ENCODE results near the gene ABCC9. TPM values are rescaled to one million over a fixed set of nuclear protein-coding genes. Genes with fewer than 3 reads are reported as not detected.
"Not testable (repeated sequence)": the region's sequence is repeated elsewhere in the genome, so short reads cannot be mapped to it uniquely, and the experiment has no call there.

ABCC9 gene
- total RNA-seq, 1 experiment from 2014 or later: not detected

- H3K4me1 ChIP-seq (ENCODE audit: low read length): no peaks in the 10 kb centered on the region
- no peak overlapping the region for H3K9ac ChIP-seq (ENCODE audit: low read length)
- no peaks in the 10 kb centered on the region for H3K36me3 ChIP-seq (ENCODE audit: insufficient read depth, low read length)
- no peak overlapping the region for H3K27ac ChIP-seq (ENCODE audit: low read length)
- DNase-seq: no peak
- no peak overlapping the region for H3K4me3 ChIP-seq (ENCODE audit: low read length)
- H3K9me3 ChIP-seq (ENCODE audit: low read length): no peaks in the 10 kb centered on the region
- no peaks in the 10 kb centered on the region for H3K27me3 ChIP-seq (ENCODE audit: low read length)
- no peaks in the 10 kb centered on the region for H3K79me2 ChIP-seq (ENCODE audit: low read length)
- H4K20me1 ChIP-seq (ENCODE audit: insufficient read depth, low read depth, low read length): no peaks in the 10 kb centered on the region
- no peak overlapping the region for H3K4me2 ChIP-seq (ENCODE audit: low read depth, low read length, poor library complexity, severe bottlenecking)
- no peak overlapping the region for H2AFZ ChIP-seq (ENCODE audit: low read length)
- no peaks in the 10 kb centered on the region for H3K9me2 ChIP-seq (replicated peaks; ENCODE audit: insufficient read depth, low read length)
These were observed 34.2 kb downstream of the ABCC9 start for GRCh38 chr12:21906919-21907493.

DNA sequence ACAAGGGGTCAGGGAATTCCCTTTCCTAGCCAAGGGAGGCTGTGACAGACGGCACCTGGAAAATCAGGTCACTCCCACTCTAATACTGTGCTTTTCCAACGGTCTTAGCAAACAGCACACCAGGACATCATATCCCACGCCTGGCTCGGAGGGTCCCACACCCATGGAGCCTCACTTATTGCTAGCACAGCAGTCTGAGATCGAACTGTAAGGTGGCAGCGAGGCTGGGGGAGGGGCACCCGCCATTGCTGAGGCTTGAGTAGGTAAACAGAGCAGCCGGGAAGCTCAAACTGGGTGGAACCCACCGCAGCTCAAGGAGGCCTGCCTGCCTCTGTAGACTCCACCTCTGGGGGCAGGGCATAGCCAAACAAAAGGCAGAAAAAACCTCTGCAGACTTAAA is 41.7 kb downstream of the ABCC9 start:
- not testable (repeated sequence) for H3K27me3 ChIP-seq (ENCODE audit: low read length); H3K4me2 ChIP-seq (ENCODE audit: low read depth, low read length, poor library complexity, severe bottlenecking); H3K9me3 ChIP-seq (ENCODE audit: low read length); H4K20me1 ChIP-seq (ENCODE audit: insufficient read depth, low read depth, low read length); H3K9ac ChIP-seq (ENCODE audit: low read length); H3K4me3 ChIP-seq (ENCODE audit: low read length); H3K4me1 ChIP-seq (ENCODE audit: low read length); H3K79me2 ChIP-seq (ENCODE audit: low read length); DNase-seq; H3K36me3 ChIP-seq (ENCODE audit: insufficient read depth, low read length); H2AFZ ChIP-seq (ENCODE audit: low read length); H3K9me2 ChIP-seq (replicated peaks; ENCODE audit: insufficient read depth, low read length); H3K27ac ChIP-seq (ENCODE audit: low read length)

DNA sequence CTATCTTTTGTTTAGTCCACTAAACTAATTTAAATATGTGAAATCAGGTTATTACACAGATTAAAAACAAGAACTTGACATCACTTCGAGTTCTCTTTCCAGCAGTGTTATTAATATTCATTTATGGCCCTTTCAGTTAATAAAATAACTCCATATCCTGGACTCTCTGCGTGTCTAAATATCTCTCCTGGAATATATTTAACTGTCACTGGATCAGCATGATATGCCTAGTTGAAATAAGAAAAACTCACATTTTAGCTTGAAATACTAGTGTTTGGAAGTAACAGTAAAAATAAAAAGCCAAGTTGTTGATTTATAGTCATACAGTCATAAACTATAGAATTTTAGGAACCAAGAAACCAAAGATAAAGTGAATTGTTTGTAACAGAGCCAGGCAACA is 45.6 kb downstream of the ABCC9 start:
- H3K36me3 ChIP-seq (ENCODE audit: insufficient read depth, low read length): no peaks in the 10 kb centered on the region
- no peak overlapping the region for H2AFZ ChIP-seq (ENCODE audit: low read length)
- H3K27me3 ChIP-seq (ENCODE audit: low read length): no peaks in the 10 kb centered on the region
- DNase-seq: no peak
- H4K20me1 ChIP-seq (ENCODE audit: insufficient read depth, low read depth, low read length): no peaks in the 10 kb centered on the region
- no peaks in the 10 kb centered on the region for H3K4me1 ChIP-seq (ENCODE audit: low read length)
- H3K4me2 ChIP-seq (ENCODE audit: low read depth, low read length, poor library complexity, severe bottlenecking): no peak overlapping the region
- H3K79me2 ChIP-seq (ENCODE audit: low read length): no peaks in the 10 kb centered on the region
- H3K4me3 ChIP-seq (ENCODE audit: low read length): no peak overlapping the region
- no peaks in the 10 kb centered on the region for H3K9me3 ChIP-seq (ENCODE audit: low read length)
- no peak overlapping the region for H3K27ac ChIP-seq (ENCODE audit: low read length)
- H3K9ac ChIP-seq (ENCODE audit: low read length): no peak overlapping the region
- no peaks in the 10 kb centered on the region for H3K9me2 ChIP-seq (replicated peaks; ENCODE audit: insufficient read depth, low read length)

GRCh38 chr12:21894792-21895595 is 46.2 kb downstream of the ABCC9 start:
- Histone ChIP-seq H3K4me1 (ENCODE audit: low read length) (no peaks in the 10 kb centered on the region), H3K4me2 (ENCODE audit: low read depth, low read length, poor library complexity, severe bottlenecking) (no peak overlapping the region), H3K36me3 (ENCODE audit: insufficient read depth, low read length) (no peaks in the 10 kb centered on the region), H2AFZ (ENCODE audit: low read length) (no peak overlapping the region), H3K9me2 (replicated peaks; ENCODE audit: insufficient read depth, low read length) (no peaks in the 10 kb centered on the region), H3K9me3 (ENCODE audit: low read length) (no peaks in the 10 kb centered on the region), H3K4me3 (ENCODE audit: low read length) (no peak overlapping the region), H3K27me3 (ENCODE audit: low read length) (no peaks in the 10 kb centered on the region), H3K79me2 (ENCODE audit: low read length) (no peaks in the 10 kb centered on the region), H4K20me1 (ENCODE audit: insufficient read depth, low read depth, low read length) (no peaks in the 10 kb centered on the region), H3K9ac (ENCODE audit: low read length) (no peak overlapping the region), H3K27ac (ENCODE audit: low read length) (no peak overlapping the region)
- DNase-seq: no peak

- no peaks in the 10 kb centered on the region for H3K9me2 ChIP-seq (replicated peaks; ENCODE audit: insufficient read depth, low read length)
- DNase-seq: no peak
- H3K9me3 ChIP-seq (ENCODE audit: low read length): no peaks in the 10 kb centered on the region
- no peak overlapping the region for H3K4me3 ChIP-seq (ENCODE audit: low read length)
- no peak overlapping the region for H3K9ac ChIP-seq (ENCODE audit: low read length)
- H3K4me1 ChIP-seq (ENCODE audit: low read length): no peaks in the 10 kb centered on the region
- no peaks in the 10 kb centered on the region for H3K79me2 ChIP-seq (ENCODE audit: low read length)
- H3K36me3 ChIP-seq (ENCODE audit: insufficient read depth, low read length): no peaks in the 10 kb centered on the region
- no peak overlapping the region for H3K27ac ChIP-seq (ENCODE audit: low read length)
- no peaks in the 10 kb centered on the region for H4K20me1 ChIP-seq (ENCODE audit: insufficient read depth, low read depth, low read length)
- no peak overlapping the region for H3K4me2 ChIP-seq (ENCODE audit: low read depth, low read length, poor library complexity, severe bottlenecking)
- no peak overlapping the region for H2AFZ ChIP-seq (ENCODE audit: low read length)
- no peaks in the 10 kb centered on the region for H3K27me3 ChIP-seq (ENCODE audit: low read length)
These were observed 47.3 kb downstream of the ABCC9 start for GRCh38 chr12:21893924-21894323.

DNA sequence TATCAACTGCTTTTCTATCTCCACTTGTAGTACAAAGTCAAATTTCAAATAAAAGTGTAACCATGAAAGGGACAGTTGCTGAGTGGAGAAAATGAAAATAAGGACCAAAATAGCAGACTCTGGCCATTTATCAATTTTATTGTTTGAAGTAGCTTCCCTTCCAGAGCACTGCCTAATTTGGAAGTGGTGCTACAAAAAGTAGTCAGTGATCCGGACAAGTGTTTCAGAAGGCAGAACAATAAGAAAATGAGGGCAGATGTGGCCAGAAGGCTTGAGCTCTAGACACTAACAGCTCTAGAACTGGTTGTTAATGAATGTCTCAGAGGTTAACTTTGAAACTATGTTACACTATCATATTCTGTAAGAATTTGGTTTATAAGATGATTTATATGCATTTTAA is 48.9 kb downstream of the ABCC9 start:
- no peak overlapping the region for H2AFZ ChIP-seq (ENCODE audit: low read length)
- H3K27me3 ChIP-seq (ENCODE audit: low read length): no peaks in the 10 kb centered on the region
- H3K9ac ChIP-seq (ENCODE audit: low read length): no peak overlapping the region
- no peak for DNase-seq
- H3K9me3 ChIP-seq (ENCODE audit: low read length): no peaks in the 10 kb centered on the region
- no peak overlapping the region for H3K4me3 ChIP-seq (ENCODE audit: low read length)
- no peaks in the 10 kb centered on the region for H3K4me1 ChIP-seq (ENCODE audit: low read length)
- no peaks in the 10 kb centered on the region for H4K20me1 ChIP-seq (ENCODE audit: insufficient read depth, low read depth, low read length)
- H3K4me2 ChIP-seq (ENCODE audit: low read depth, low read length, poor library complexity, severe bottlenecking): no peak overlapping the region
- H3K36me3 ChIP-seq (ENCODE audit: insufficient read depth, low read length): no peaks in the 10 kb centered on the region
- no peak overlapping the region for H3K27ac ChIP-seq (ENCODE audit: low read length)
- no peaks in the 10 kb centered on the region for H3K79me2 ChIP-seq (ENCODE audit: low read length)
- H3K9me2 ChIP-seq (replicated peaks; ENCODE audit: insufficient read depth, low read length): no peaks in the 10 kb centered on the region

GRCh38 chr12:21891751-21892217 is 49.4 kb downstream of the ABCC9 start:
- Histone ChIP-seq H4K20me1 (ENCODE audit: insufficient read depth, low read depth, low read length) (no peaks in the 10 kb centered on the region), H3K4me1 (ENCODE audit: low read length) (no peaks in the 10 kb centered on the region), H3K27ac (ENCODE audit: low read length) (no peak overlapping the region), H3K36me3 (ENCODE audit: insufficient read depth, low read length) (no peaks in the 10 kb centered on the region), H2AFZ (ENCODE audit: low read length) (no peak overlapping the region), H3K27me3 (ENCODE audit: low read length) (no peaks in the 10 kb centered on the region), H3K9me3 (ENCODE audit: low read length) (no peaks in the 10 kb centered on the region), H3K9me2 (replicated peaks; ENCODE audit: insufficient read depth, low read length) (no peaks in the 10 kb centered on the region), H3K79me2 (ENCODE audit: low read length) (no peaks in the 10 kb centered on the region), H3K4me3 (ENCODE audit: low read length) (no peak overlapping the region), H3K9ac (ENCODE audit: low read length) (no peak overlapping the region), H3K4me2 (ENCODE audit: low read depth, low read length, poor library complexity, severe bottlenecking) (no peak overlapping the region)
- no peak for DNase-seq

DNA sequence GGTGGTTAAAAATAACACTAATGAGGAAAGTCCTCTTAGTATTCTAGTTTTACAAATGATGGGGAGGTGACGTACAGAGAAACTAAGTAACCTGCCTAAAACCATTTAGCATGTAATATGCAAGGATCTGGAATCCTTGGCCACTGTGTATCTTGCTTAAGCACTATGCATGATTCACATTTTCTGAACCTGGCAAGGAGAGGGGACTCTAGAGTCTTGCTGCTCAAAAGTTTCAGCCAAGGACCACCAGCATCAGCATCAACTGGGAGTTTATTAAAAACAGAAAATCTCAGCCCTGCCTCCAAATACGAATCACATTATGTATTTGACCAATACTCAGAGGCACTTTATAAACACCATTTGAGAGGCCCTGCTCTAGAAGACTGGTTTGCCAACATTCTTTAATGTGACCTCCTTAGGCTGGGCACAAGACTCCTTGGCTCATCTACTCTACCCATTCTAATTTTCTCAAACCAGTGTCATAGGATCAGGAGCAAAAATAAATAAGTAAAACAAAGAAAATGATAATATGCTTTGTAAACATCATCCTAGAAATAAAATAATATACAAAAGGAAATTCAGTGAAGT is 52.9 kb downstream of the ABCC9 start:
- no peaks in the 10 kb centered on the region for H3K27me3 ChIP-seq (ENCODE audit: low read length)
- no peaks in the 10 kb centered on the region for H3K79me2 ChIP-seq (ENCODE audit: low read length)

More for the DNA sequence above, 52.9 kb downstream of the ABCC9 start:
- H3K9me2 ChIP-seq (replicated peaks; ENCODE audit: insufficient read depth, low read length): no peaks in the 10 kb centered on the region
- H2AFZ ChIP-seq (ENCODE audit: low read length): no peak overlapping the region
- no peaks in the 10 kb centered on the region for H3K36me3 ChIP-seq (ENCODE audit: insufficient read depth, low read length)
- no peaks in the 10 kb centered on the region for H4K20me1 ChIP-seq (ENCODE audit: insufficient read depth, low read depth, low read length)
- no peak overlapping the region for H3K27ac ChIP-seq (ENCODE audit: low read length)
- H3K4me1 ChIP-seq (ENCODE audit: low read length): no peaks in the 10 kb centered on the region
- H3K9ac ChIP-seq (ENCODE audit: low read length): no peak overlapping the region
- H3K4me2 ChIP-seq (ENCODE audit: low read depth, low read length, poor library complexity, severe bottlenecking): no peak overlapping the region
- H3K9me3 ChIP-seq (ENCODE audit: low read length): no peaks in the 10 kb centered on the region
- no peak for DNase-seq
- no peak overlapping the region for H3K4me3 ChIP-seq (ENCODE audit: low read length)

Data from Karpas-422 (cell line).